Muscle of leg (tissue), 11 donors: ENCODE measurements around the gene ZSWIM2. TPM values are rescaled to one million over a fixed set of nuclear protein-coding genes. Genes with fewer than 3 reads are reported as not detected.

Experiments used
- DNase-seq: peaks from one replicate; pipeline ENCODE4 v3.0.0; 2013
- H3K27ac ChIP-seq: one replicate; pipeline ENCODE4 v1.5.1; 2013; ENCODE audit warnings: mild to moderate bottlenecking, low read length, control low read depth
- H3K27me3 ChIP-seq: one replicate; pipeline ENCODE4 v1.6.1; 2013; ENCODE audit warnings: low read length; ENCODE audit not compliant: control insufficient read depth, insufficient read depth
- H3K36me3 ChIP-seq: one replicate; pipeline ENCODE4 v1.6.1; 2013; ENCODE audit warnings: low read length; ENCODE audit not compliant: control insufficient read depth, insufficient read depth
- H3K4me1 ChIP-seq: one replicate; pipeline ENCODE4 v1.6.1; 2013; ENCODE audit warnings: low read length; ENCODE audit not compliant: control insufficient read depth, insufficient read depth
- H3K4me3 ChIP-seq: one replicate; pipeline ENCODE4 v1.5.1; 2013; ENCODE audit warnings: low read length, control low read depth
- H3K9me3 ChIP-seq: replicated peaks from 2 replicates; pipeline ENCODE4 v1.6.1; 2013; ENCODE audit warnings: low read depth, low read length; ENCODE audit not compliant: control insufficient read depth
- WGBS: methylation state at CpG from one replicate; pipeline ENCODE4 v1.1.5; 2013; ENCODE audit warnings: missing lambda C conversion rate; ENCODE audit not compliant: insufficient coverage; 5-methylcytosine and 5-hydroxymethylcytosine counted together
- polyA plus RNA-seq, 8 donors: library from polyadenylated mRNA; unstranded; fragments of 120-200 nt; gene quantifications; one replicate each; pipeline versions ENCODE4 v1.2.1 to v1.2.3, GENCODE V29; 2013; ENCODE audit warnings: inconsistent platforms in 1 of 8, low replicate concordance in 1 of 8; ENCODE audit not compliant: insufficient read length in 8 of 8, insufficient read depth in 1 of 8
- total RNA-seq: library from RNA; stranded (reverse); fragments of 120-200 nt; gene quantifications from one replicate; pipeline ENCODE4 v1.2.4, GENCODE V29; 2013

ZSWIM2 gene
- total and polyA plus RNA-seq, 9 donors, result not detected

GRCh38 chr2:186884587-186884986, 35.6 kb upstream of the ZSWIM2 start:
- Histone ChIP-seq H3K27ac (no peak overlapping the region), H3K9me3 (peaks cover 7% of the 10 kb centered on the region), H3K4me3 (no peak overlapping the region), H3K27me3 (no peaks in the 10 kb centered on the region), H3K4me1 (peaks cover 4% of the 10 kb centered on the region), H3K36me3 (no peaks in the 10 kb centered on the region)
- peak; percentile 47 for DNase-seq
- no CpG with 5 or more reads among the region's 1 CpG for WGBS

- DNase-seq, result no peak
- peaks cover 4% of the 10 kb centered on the region for H3K4me1 ChIP-seq
- H3K27ac ChIP-seq, result no peak overlapping the region
- H3K27me3 ChIP-seq, result no peaks in the 10 kb centered on the region
- H3K36me3 ChIP-seq, result no peaks in the 10 kb centered on the region
- WGBS, result no CpG with 5 or more reads among the region's 2 CpGs
- H3K9me3 ChIP-seq, result peaks cover 7% of the 10 kb centered on the region
- H3K4me3 ChIP-seq, result no peak overlapping the region
Measured at GRCh38 chr2:186883666-186884065, 34.7 kb upstream of the ZSWIM2 start.

- H3K27ac ChIP-seq, result no peak overlapping the region
- no peaks in the 10 kb centered on the region for H3K27me3 ChIP-seq
- no peaks in the 10 kb centered on the region for H3K36me3 ChIP-seq
- DNase-seq, result no peak
- peaks cover 4% of the 10 kb centered on the region for H3K4me1 ChIP-seq
- H3K9me3 ChIP-seq, result peaks cover 7% of the 10 kb centered on the region
- H3K4me3 ChIP-seq, result no peak overlapping the region
- 68% methylated on average over 2 of the region's 2 CpGs for WGBS
Measured at GRCh38 chr2:186882511-186883071, 33.6 kb upstream of the ZSWIM2 start.

- Histone ChIP-seq H3K9me3 (peaks cover 7% of the 10 kb centered on the region), H3K36me3 (no peaks in the 10 kb centered on the region), H3K27ac (no peak overlapping the region), H3K4me1 (no peaks in the 10 kb centered on the region), H3K27me3 (no peaks in the 10 kb centered on the region), H3K4me3 (no peak overlapping the region)
- WGBS, result no CpG with 5 or more reads among the region's 1 CpG
- DNase-seq, result no peak
Measured at GRCh38 chr2:186881660-186882059, 32.7 kb upstream of the ZSWIM2 start.

GRCh38 chr2:186879312-186879711, 30.3 kb upstream of the ZSWIM2 start:
- Histone ChIP-seq H3K27ac (no peak overlapping the region), H3K4me1 (no peaks in the 10 kb centered on the region), H3K36me3 (no peaks in the 10 kb centered on the region), H3K9me3 (peaks cover 7% of the 10 kb centered on the region), H3K4me3 (no peak overlapping the region), H3K27me3 (no peaks in the 10 kb centered on the region)
- WGBS, result 100% methylated on average over 1 of the region's 2 CpGs
- DNase-seq, result no peak

- WGBS, result no CpG with 5 or more reads among the region's 4 CpGs
- Histone ChIP-seq H3K9me3 (no peaks in the 10 kb centered on the region), H3K27ac (no peak overlapping the region), H3K27me3 (no peaks in the 10 kb centered on the region), H3K36me3 (no peaks in the 10 kb centered on the region), H3K4me1 (no peaks in the 10 kb centered on the region), H3K4me3 (no peak overlapping the region)
- DNase-seq, result no peak
Measured at GRCh38 chr2:186874713-186875112, 25.7 kb upstream of the ZSWIM2 start.

- peak; percentile 62 for DNase-seq
- Histone ChIP-seq H3K9me3 (no peaks in the 10 kb centered on the region), H3K27me3 (no peaks in the 10 kb centered on the region), H3K36me3 (no peaks in the 10 kb centered on the region), H3K4me1 (no peaks in the 10 kb centered on the region), H3K27ac (no peak overlapping the region), H3K4me3 (no peak overlapping the region)
- no CpG with 5 or more reads among the region's 2 CpGs for WGBS
Measured at GRCh38 chr2:186871881-186872280, 22.9 kb upstream of the ZSWIM2 start.

- no peaks in the 10 kb centered on the region for H3K27me3 ChIP-seq
- no CpG with 5 or more reads among the region's 1 CpG for WGBS
- no peak overlapping the region for H3K27ac ChIP-seq
- DNase-seq, result peak; percentile 81
- no peak overlapping the region for H3K4me3 ChIP-seq
- no peaks in the 10 kb centered on the region for H3K36me3 ChIP-seq
- H3K4me1 ChIP-seq, result no peaks in the 10 kb centered on the region
- no peaks in the 10 kb centered on the region for H3K9me3 ChIP-seq
Measured at GRCh38 chr2:186868344-186868743, 19.4 kb upstream of the ZSWIM2 start.

GRCh38 chr2:186862869-186863709, 14.1 kb upstream of the ZSWIM2 start:
- peak; percentile 72 for DNase-seq
- Histone ChIP-seq H3K27me3 (no peaks in the 10 kb centered on the region), H3K27ac (no peak overlapping the region), H3K9me3 (no peaks in the 10 kb centered on the region), H3K4me3 (no peak overlapping the region), H3K36me3 (no peaks in the 10 kb centered on the region), H3K4me1 (no peaks in the 10 kb centered on the region)
- WGBS, result no CpG with 5 or more reads among the region's 2 CpGs

- Histone ChIP-seq H3K4me3 (no peak overlapping the region), H3K4me1 (no peaks in the 10 kb centered on the region), H3K27ac (no peak overlapping the region), H3K27me3 (no peaks in the 10 kb centered on the region), H3K9me3 (no peaks in the 10 kb centered on the region), H3K36me3 (no peaks in the 10 kb centered on the region)
- no CpG with 5 or more reads among the region's 5 CpGs for WGBS
- DNase-seq, result no peak
Measured at GRCh38 chr2:186855216-186855615, 6.2 kb upstream of the ZSWIM2 start.
